Lung (tissue), 12 donors: ENCODE results near the gene SOX2. TPM values are rescaled to one million over a fixed set of nuclear protein-coding genes. Genes with fewer than 3 reads are reported as not detected.
A peak's percentile ranks its signal among the peaks of the same experiment; 100 is the strongest.

Experiments used
- ATAC-seq: fragments of 200-7000 bp; cut with Tn5 transposase; one replicate; pipeline ENCODE4 v1.9.1; 2020; ENCODE audit warnings: moderate number of reproducible peaks; ENCODE audit not compliant: insufficient read depth, low FRiP score
- DNase-seq, 3 donors: peaks; one replicate each; pipeline ENCODE4 v3.0.0-alpha.2; 2013 to 2017
- H3K27ac ChIP-seq, 2 donors: one replicate each; pipeline ENCODE4 v1.5.1; 2013; ENCODE audit warnings: mild to moderate bottlenecking in 2 of 2, moderate library complexity in 2 of 2, control low read depth in 1 of 2, inconsistent platforms in 1 of 2, low read depth in 1 of 2, low read length in 1 of 2
- H3K27me3 ChIP-seq, 3 donors: one replicate each; pipeline ENCODE4 v1.5.1; 2013; ENCODE audit warnings: low read length in 2 of 3; ENCODE audit not compliant: control insufficient read depth in 3 of 3, insufficient read depth in 3 of 3
- H3K36me3 ChIP-seq, 4 donors: one replicate each; pipeline ENCODE4 v1.5.1; 2013; ENCODE audit warnings: low read length in 4 of 4, mild to moderate bottlenecking in 1 of 4, moderate library complexity in 1 of 4; ENCODE audit not compliant: control insufficient read depth in 4 of 4, insufficient read depth in 4 of 4
- H3K4me1 ChIP-seq, 5 donors: one replicate each; pipeline ENCODE4 v1.5.1; 2013; ENCODE audit warnings: low read length in 5 of 5, mild to moderate bottlenecking in 2 of 5, moderate library complexity in 1 of 5; ENCODE audit not compliant: control insufficient read depth in 5 of 5, insufficient read depth in 5 of 5
- H3K4me3 ChIP-seq: one replicate; pipeline ENCODE4 v1.5.1; 2013; ENCODE audit warnings: mild to moderate bottlenecking, control low read depth, moderate library complexity
- H3K9ac ChIP-seq, 2 donors: one replicate each; pipeline ENCODE4 v1.5.1; 2013; ENCODE audit warnings: low read length in 2 of 2, control low read depth in 1 of 2; ENCODE audit not compliant: insufficient read depth in 1 of 2
- H3K9me3 ChIP-seq, 4 donors: one replicate each; pipeline ENCODE4 v1.5.1; 2013; ENCODE audit warnings: low read length in 3 of 4, mild to moderate bottlenecking in 1 of 4, moderate library complexity in 1 of 4; ENCODE audit not compliant: control insufficient read depth in 4 of 4, insufficient read depth in 3 of 4
- WGBS, 2 donors: extraction: QIAGEN DNeasy Blood & Tissue Kit; methylation state at CpG; one replicate each; pipeline ENCODE4 v1.1.7; 2013; 5-methylcytosine and 5-hydroxymethylcytosine counted together
- polyA plus RNA-seq, 2 donors: library from polyadenylated mRNA; stranded (reverse); fragments of 200-250 nt; gene quantifications; one replicate each; pipeline ENCODE4 v1.2.1, GENCODE V29; 2013
- total RNA-seq, 2 donors: library from RNA; depleted of rRNA in 1 of 2; stranded (reverse); fragments of >200 nt in 1 of 2; gene quantifications; one replicate each; pipeline ENCODE4 v1.2.1, GENCODE V29; 2014 to 2021
- TF ChIP-seq, protein P1 (sequence below): IDR thresholded peaks from 2 replicates; pipeline ENCODE4 v1.5.1; 2012; ENCODE audit warnings: mild to moderate bottlenecking; ENCODE audit errors: control extremely low read depth, extremely low read depth
- donor health status: control.
- donor health status: control.
- donor health status: Bipolar disorder and iron deficiency.
- donor health status: healthy.
- donor health status: DM: yes; HTN: yes; CAD: no.

SOX2 gene
- total and polyA plus RNA-seq, 4 donors = 4.4 to 16.4 (median 7.3) TPM

DNA sequence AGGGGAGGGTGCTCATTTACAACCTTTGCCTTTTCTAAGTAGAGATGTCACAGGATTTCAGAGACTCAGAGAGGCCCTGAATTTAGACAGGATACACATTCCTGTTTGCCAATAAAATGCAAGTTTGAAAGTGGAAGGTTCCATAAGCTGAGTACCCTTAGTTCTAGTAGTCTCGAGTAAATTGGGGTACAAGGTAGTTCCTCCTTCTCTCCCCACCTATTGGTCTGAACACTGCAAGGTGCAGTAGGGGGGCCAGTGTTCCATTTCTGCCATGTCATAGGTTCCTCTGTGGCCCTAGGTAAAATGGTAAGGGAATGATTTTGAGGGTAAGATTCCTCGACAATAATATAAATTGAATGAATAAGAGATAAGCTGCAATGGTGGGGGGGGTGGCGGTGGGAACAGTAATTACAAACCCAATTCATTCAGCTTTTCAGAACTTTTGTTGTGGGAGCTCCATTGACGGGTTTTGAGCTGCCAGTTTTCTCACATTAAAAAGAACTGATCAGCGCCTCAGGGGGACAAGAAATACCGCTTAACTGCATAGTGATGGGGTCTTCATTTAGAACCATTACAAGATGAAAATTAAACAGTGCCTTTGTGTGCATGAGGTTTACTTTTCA, 5.9 kb downstream of the SOX2 start:
- WGBS, 2 donors = 26 to 39% methylated on average over 6 of the region's 6 CpGs
- TF ChIP-seq, protein P1, sequence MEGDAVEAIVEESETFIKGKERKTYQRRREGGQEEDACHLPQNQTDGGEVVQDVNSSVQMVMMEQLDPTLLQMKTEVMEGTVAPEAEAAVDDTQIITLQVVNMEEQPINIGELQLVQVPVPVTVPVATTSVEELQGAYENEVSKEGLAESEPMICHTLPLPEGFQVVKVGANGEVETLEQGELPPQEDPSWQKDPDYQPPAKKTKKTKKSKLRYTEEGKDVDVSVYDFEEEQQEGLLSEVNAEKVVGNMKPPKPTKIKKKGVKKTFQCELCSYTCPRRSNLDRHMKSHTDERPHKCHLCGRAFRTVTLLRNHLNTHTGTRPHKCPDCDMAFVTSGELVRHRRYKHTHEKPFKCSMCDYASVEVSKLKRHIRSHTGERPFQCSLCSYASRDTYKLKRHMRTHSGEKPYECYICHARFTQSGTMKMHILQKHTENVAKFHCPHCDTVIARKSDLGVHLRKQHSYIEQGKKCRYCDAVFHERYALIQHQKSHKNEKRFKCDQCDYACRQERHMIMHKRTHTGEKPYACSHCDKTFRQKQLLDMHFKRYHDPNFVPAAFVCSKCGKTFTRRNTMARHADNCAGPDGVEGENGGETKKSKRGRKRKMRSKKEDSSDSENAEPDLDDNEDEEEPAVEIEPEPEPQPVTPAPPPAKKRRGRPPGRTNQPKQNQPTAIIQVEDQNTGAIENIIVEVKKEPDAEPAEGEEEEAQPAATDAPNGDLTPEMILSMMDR = no peak
- H3K9ac ChIP-seq = no peak overlapping the region
- peaks cover 15 to 97% (median 90%) of the 10 kb centered on the region in 3 donors for H3K27me3 ChIP-seq
- H3K36me3 ChIP-seq = no peaks in the 10 kb centered on the region
- H3K27ac ChIP-seq = no peak overlapping the region
- peaks cover 0 to 7% (median 0%) of the 10 kb centered on the region in 5 donors for H3K4me1 ChIP-seq
- H3K4me3 ChIP-seq = no peak overlapping the region
- peaks cover 0 to 6% (median 0%) of the 10 kb centered on the region in 4 donors for H3K9me3 ChIP-seq
- ATAC-seq = no peak
- DNase-seq = peak in 1 of 3 donors; percentile 9

DNA sequence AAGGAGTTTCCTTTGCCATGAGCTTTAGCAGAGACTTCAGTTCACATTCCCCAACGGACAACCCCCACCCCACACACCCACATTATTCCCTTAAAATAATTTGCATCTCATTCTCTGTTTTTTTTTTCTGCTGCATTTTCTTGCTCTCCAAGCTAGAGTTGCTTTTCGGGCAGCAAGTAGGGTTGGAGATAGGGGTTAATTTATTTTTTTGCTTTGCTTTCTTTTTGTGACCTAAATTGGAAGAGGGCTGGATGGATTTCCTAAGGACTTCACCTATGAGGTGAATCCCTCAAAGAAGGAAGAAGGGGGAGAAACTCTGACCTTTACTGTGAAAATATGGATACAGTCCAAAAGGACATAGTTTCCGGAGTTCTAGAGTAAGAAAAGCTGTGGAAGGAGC, 6.6 kb downstream of the SOX2 start:
- Histone ChIP-seq H3K27me3 (peaks cover 22 to 97% (median 94%) of the 10 kb centered on the region in 3 donors), H3K9ac (no peak overlapping the region), H3K4me3 (no peak overlapping the region), H3K36me3 (no peaks in the 10 kb centered on the region), H3K27ac (no peak overlapping the region), H3K9me3 (peaks cover 0 to 5% (median 0%) of the 10 kb centered on the region in 4 donors), H3K4me1 (peaks cover 0 to 7% (median 0%) of the 10 kb centered on the region in 5 donors)
- ATAC-seq (no peak), DNase-seq (no peak)
- 20 to 38% methylated on average over 3 of the region's 3 CpGs for WGBS, 2 donors
- TF ChIP-seq, protein P1 = no peak

DNA sequence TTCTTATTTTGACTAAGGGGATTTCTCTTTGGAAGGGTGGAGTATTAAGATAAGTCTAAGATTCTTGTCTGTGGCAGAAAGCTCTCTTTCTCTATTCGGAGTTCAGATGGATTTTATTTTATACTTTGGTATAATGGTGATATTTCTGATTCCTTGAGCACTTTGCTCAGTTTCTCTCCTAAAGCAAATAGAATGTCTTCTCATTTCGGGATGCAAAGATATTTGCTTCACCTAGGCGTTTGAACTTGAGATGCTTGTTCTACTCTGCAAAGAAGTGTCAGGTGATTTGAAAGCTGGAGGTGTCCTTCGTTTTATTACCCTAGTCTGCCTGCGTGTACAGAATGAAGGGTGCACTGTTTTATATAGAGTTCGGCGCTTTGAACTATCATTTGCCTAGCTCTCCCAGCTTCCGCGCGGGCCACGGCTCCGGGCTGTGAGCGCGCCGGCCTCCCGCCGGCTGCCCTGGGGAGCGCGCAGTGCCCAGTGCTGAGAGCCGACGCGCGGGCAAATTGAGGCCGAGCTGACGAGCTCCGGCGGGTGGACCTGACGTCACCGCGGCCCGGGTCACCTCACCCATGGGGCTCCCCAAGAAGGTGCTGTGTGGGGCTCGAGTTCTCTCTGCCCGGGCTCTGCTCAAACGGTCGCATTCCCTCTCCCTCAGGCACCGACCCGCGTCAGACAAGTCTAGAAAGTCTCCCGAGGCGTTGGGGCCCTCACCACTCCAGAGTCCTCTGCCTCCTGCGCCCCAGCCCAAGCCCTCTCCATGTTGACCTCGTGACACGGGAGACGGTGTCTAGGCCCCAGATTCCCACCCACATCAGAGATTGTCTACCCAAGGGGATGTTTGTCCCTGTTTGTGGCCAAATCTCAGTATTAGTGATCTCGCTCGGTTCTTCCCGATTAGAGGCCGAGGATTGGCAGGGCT, 7.5 kb downstream of the SOX2 start:
- Histone ChIP-seq H3K9ac (no peak overlapping the region), H3K27ac (no peak overlapping the region), H3K4me3 (no peak overlapping the region), H3K27me3 (peaks cover 23 to 98% (median 95%) of the 10 kb centered on the region in 3 donors), H3K36me3 (no peaks in the 10 kb centered on the region), H3K9me3 (peaks cover 0 to 10% (median 0%) of the 10 kb centered on the region in 4 donors), H3K4me1 (peaks cover 0 to 7% (median 0%) of the 10 kb centered on the region in 5 donors)
- DNase-seq (peak in 1 of 3 donors; percentile 28), ATAC-seq (no peak)
- TF ChIP-seq, protein P1 = no peak
- 7 to 12% methylated on average over 48 of the region's 48 CpGs for WGBS, 2 donors
